ENCODE data around the gene HOXA10. TPM values are rescaled to one million over a fixed set of nuclear protein-coding genes. Genes with fewer than 3 reads are reported as not detected.

HOXA10 gene
- total RNA-seq, 1 experiment from 2014 or later, result not detected

GRCh38 chr7:27209933-27210440 is 35.9 kb upstream of the HOXA10 start:
- no peak for DNase-seq
- H3K4me3 ChIP-seq (ENCODE audit: insufficient read depth, low read depth, low read length), result no peak overlapping the region
- H3K36me3 ChIP-seq (replicated peaks; ENCODE audit: control insufficient read depth, insufficient read depth, low read length), result no peaks in the 10 kb centered on the region
- H3K27me3 ChIP-seq (ENCODE audit: control insufficient read depth, insufficient read depth, low read length), result peaks cover 100% of the 10 kb centered on the region

GRCh38 chr7:27208998-27209397 is 34.9 kb upstream of the HOXA10 start:
- H3K36me3 ChIP-seq (replicated peaks; ENCODE audit: control insufficient read depth, insufficient read depth, low read length), result no peaks in the 10 kb centered on the region
- DNase-seq, result no peak
- no peak overlapping the region for H3K4me3 ChIP-seq (ENCODE audit: insufficient read depth, low read depth, low read length)
- H3K27me3 ChIP-seq (ENCODE audit: control insufficient read depth, insufficient read depth, low read length), result peaks cover 100% of the 10 kb centered on the region

DNA sequence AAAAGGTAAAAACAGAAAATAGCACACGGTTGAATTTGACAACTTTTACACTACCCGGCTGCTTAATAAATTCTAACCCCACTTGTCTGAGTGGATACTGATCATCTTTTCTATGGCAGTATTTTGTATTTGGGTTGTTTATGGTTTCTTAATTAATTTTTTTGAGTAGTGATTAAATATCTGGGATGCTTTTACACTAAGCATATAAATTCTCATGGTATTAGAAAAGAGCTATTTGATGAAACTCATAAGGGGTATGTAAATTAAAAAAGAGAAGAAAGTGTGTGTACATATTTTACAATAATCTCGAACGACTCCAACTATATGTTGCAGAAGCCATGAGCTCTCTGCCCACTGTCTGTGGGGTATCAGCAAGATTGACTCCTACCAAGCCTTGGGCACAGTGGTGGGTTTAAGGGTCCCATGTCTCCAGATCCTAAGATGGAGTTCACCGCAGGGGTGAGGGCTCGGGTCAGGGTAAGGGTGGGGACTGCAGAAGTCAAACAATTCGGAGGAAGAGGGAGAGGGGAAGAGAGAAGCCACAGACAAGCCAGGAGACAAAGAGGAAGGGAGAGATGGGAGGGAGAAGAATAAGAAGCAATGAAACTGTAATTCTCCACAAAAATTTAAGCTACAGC is 33.3 kb upstream of the HOXA10 start:
- H3K36me3 ChIP-seq (replicated peaks; ENCODE audit: control insufficient read depth, insufficient read depth, low read length), result no peaks in the 10 kb centered on the region
- no peak for DNase-seq
- H3K27me3 ChIP-seq (ENCODE audit: control insufficient read depth, insufficient read depth, low read length), result peaks cover 100% of the 10 kb centered on the region

GRCh38 chr7:27205325-27206280 is 31.5 kb upstream of the HOXA10 start:
- H3K27me3 ChIP-seq (ENCODE audit: control insufficient read depth, insufficient read depth, low read length), result peaks cover 100% of the 10 kb centered on the region
- no peaks in the 10 kb centered on the region for H3K36me3 ChIP-seq (replicated peaks; ENCODE audit: control insufficient read depth, insufficient read depth, low read length)
- peak; percentile 76 for DNase-seq
- no peak overlapping the region for H3K4me3 ChIP-seq (ENCODE audit: insufficient read depth, low read depth, low read length)

More for the DNA sequence above, 33.3 kb upstream of the HOXA10 start:
- no peak overlapping the region for H3K4me3 ChIP-seq (ENCODE audit: insufficient read depth, low read depth, low read length)

GRCh38 chr7:27204851-27205322 is 30.8 kb upstream of the HOXA10 start:
- Histone ChIP-seq H3K27me3 (ENCODE audit: control insufficient read depth, insufficient read depth, low read length) (peaks cover 100% of the 10 kb centered on the region), H3K4me3 (ENCODE audit: insufficient read depth, low read depth, low read length) (no peak overlapping the region), H3K36me3 (replicated peaks; ENCODE audit: control insufficient read depth, insufficient read depth, low read length) (no peaks in the 10 kb centered on the region)
- DNase-seq, result peak; percentile 65

DNA sequence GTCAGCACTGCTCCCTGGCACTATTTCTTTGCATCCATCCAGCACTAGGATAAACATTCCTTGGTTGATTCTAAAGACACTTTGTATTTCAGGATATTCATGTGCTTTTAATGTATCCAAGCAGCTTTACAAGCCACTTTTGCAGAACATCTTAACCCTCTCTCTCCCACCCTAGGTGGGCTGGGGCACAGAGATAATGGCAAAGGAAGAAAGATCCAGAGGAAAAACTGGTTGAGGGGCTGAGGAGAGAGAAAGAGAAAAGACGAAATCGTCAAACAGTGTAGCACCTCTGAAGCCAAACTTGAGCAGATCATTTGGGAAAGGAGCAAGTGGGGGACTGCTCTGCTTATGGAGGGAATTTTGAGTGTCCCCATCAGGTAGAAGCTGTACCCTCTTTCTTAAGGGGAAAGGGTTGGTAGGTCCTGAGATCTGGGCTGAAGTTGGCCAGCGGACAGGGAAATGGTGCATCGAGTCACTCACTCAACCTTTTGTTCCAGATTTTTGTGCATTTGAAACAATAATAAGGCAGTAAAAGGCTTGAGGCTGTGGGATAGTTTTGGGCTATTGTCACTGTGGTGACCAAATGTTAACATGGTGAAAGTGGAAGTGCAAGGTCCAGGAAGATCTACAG is 30.0 kb upstream of the HOXA10 start:
- DNase-seq, result no peak
- Histone ChIP-seq H3K27me3 (ENCODE audit: control insufficient read depth, insufficient read depth, low read length) (peaks cover 100% of the 10 kb centered on the region), H3K4me3 (ENCODE audit: insufficient read depth, low read depth, low read length) (no peak overlapping the region), H3K36me3 (replicated peaks; ENCODE audit: control insufficient read depth, insufficient read depth, low read length) (no peaks in the 10 kb centered on the region)

DNA sequence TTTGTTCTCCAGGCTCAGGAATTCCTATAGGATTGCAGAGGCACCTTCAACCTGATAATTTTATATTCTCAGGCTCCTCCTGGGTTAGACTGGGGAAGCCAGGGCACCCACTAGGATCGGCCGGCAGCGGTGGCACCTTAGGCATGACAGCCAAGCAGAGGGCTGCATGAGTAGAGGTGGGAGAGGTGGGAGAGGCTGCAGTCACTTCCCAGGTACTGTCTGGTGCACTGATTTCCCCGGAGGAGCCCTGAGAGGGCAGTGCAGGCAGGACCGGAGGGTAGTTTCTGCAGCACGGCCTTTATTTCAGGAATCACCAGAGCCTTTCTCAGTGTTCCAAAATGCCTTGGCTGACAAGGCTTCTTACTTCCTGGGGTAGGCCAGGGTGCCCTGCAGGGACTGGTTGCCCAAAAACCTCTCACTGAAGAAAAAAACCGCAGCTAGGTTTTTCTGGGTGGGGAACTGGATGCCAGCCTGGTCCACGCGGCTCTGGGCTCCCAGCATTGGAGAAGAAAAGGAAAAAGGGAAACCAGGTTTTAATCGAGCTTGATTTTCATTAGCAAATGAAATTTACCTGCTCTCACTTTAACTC is 29.3 kb upstream of the HOXA10 start:
- peaks cover 100% of the 10 kb centered on the region for H3K27me3 ChIP-seq (ENCODE audit: control insufficient read depth, insufficient read depth, low read length)
- DNase-seq, result no peak
- H3K4me3 ChIP-seq (ENCODE audit: insufficient read depth, low read depth, low read length), result no peak overlapping the region
- no peaks in the 10 kb centered on the region for H3K36me3 ChIP-seq (replicated peaks; ENCODE audit: control insufficient read depth, insufficient read depth, low read length)

- Histone ChIP-seq H3K36me3 (replicated peaks; ENCODE audit: control insufficient read depth, insufficient read depth, low read length) (no peaks in the 10 kb centered on the region), H3K4me3 (ENCODE audit: insufficient read depth, low read depth, low read length) (no peak overlapping the region), H3K27me3 (ENCODE audit: control insufficient read depth, insufficient read depth, low read length) (peaks cover 100% of the 10 kb centered on the region)
- no peak for DNase-seq
Measured at GRCh38 chr7:27202862-27203134, 28.7 kb upstream of the HOXA10 start.

- Histone ChIP-seq H3K4me3 (ENCODE audit: insufficient read depth, low read depth, low read length) (no peak overlapping the region), H3K36me3 (replicated peaks; ENCODE audit: control insufficient read depth, insufficient read depth, low read length) (no peaks in the 10 kb centered on the region), H3K27me3 (ENCODE audit: control insufficient read depth, insufficient read depth, low read length) (peaks cover 100% of the 10 kb centered on the region)
- peak; percentile 69 for DNase-seq
Measured at GRCh38 chr7:27202018-27202861, 28.1 kb upstream of the HOXA10 start.

DNA sequence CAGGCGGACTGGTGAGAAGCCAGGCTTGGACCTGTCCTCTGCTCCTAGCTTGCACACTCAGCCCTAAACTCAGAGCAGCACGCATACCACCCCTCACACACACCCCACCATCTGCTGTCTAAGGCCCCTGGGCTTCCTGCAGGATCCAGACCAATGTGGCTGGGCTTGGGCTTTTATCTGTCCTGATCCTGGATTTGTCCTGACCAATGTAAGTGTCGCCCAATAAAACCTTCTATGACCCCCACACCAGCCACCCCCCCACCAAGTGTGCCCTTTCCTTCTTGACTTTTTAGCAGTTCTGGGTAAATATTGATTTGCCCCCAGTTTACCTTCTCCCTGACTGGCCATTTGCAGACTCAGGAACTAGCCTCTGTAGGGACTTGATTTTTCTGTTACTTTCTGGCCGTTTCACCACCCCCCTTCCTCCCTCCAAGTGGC is 27.5 kb upstream of the HOXA10 start:
- Histone ChIP-seq H3K27me3 (ENCODE audit: control insufficient read depth, insufficient read depth, low read length) (peaks cover 100% of the 10 kb centered on the region), H3K4me3 (ENCODE audit: insufficient read depth, low read depth, low read length) (no peak overlapping the region)

GRCh38 chr7:27200761-27201579 is 26.9 kb upstream of the HOXA10 start:
- peaks cover 99% of the 10 kb centered on the region for H3K27me3 ChIP-seq (ENCODE audit: control insufficient read depth, insufficient read depth, low read length)
- DNase-seq, result no peak
- H3K4me3 ChIP-seq (ENCODE audit: insufficient read depth, low read depth, low read length), result no peak overlapping the region
- no peaks in the 10 kb centered on the region for H3K36me3 ChIP-seq (replicated peaks; ENCODE audit: control insufficient read depth, insufficient read depth, low read length)

More for the DNA sequence above, 27.5 kb upstream of the HOXA10 start:
- no peaks in the 10 kb centered on the region for H3K36me3 ChIP-seq (replicated peaks; ENCODE audit: control insufficient read depth, insufficient read depth, low read length)
- DNase-seq, result no peak

GRCh38 chr7:27199849-27200760 is 26.0 kb upstream of the HOXA10 start, which contains the start of gene HOXA13:
HOXA13 (minus strand) TSS chr7:27200091; CDS start chr7:27200077, 14 bp downstream.
- DNase-seq, result peak; percentile 89
- Histone ChIP-seq H3K4me3 (ENCODE audit: insufficient read depth, low read depth, low read length) (peak within 1 kb of the TSS; percentile 19; the same call in 1 of the 2 replicates), H3K36me3 (replicated peaks; ENCODE audit: control insufficient read depth, insufficient read depth, low read length) (no peaks in the 10 kb centered on the region), H3K27me3 (ENCODE audit: control insufficient read depth, insufficient read depth, low read length) (peaks cover 99% of the 10 kb centered on the region)
